ENCODE data around the gene DPH2. TPM values are rescaled to one million over a fixed set of nuclear protein-coding genes. Genes with fewer than 3 reads are reported as not detected.

Gene DPH2
- total RNA-seq, 2 experiments from 2014 or later: 28.6 to 42.1 TPM

GRCh38 chr1:43957407-43958040 lies 12.3 kb upstream of the DPH2 start:
- peaks cover 4% of the 10 kb centered on the region for H4K20me1 ChIP-seq (ENCODE audit: insufficient read depth, low read length)
- no peaks in the 10 kb centered on the region for H3K9me2 ChIP-seq (ENCODE audit: insufficient read depth, low read length)
- no peaks in the 10 kb centered on the region for H3K4me1 ChIP-seq (ENCODE audit: insufficient read depth, low read length, poor library complexity, severe bottlenecking)
- DNase-seq (ENCODE audit: low spot score): no peak
- H3K9me3 ChIP-seq (ENCODE audit: low read length): no peaks in the 10 kb centered on the region
- H3K27ac ChIP-seq (ENCODE audit: low read depth, low read length, poor library complexity, severe bottlenecking): no peak overlapping the region
- no peak overlapping the region for H2AFZ ChIP-seq (ENCODE audit: low read length)
- peaks cover 29% of the 10 kb centered on the region; the same call in 1 of the 2 replicates for H3K36me3 ChIP-seq (ENCODE audit: insufficient read depth, low read length)
- TF ChIP-seq EZH2phosphoT487 (IDR thresholded peaks at IDR 0.05; ENCODE audit: borderline replicate concordance, low read depth, low read length): no peak
- TF ChIP-seq CTCF (conservative IDR thresholded peaks at IDR 0.05; ENCODE audit: low read length): no peak
- ChIA-PET CTCF (ENCODE audit: unreplicated experiment) (interaction anchor here (1.2 kb wide), 1 partner anchor 22 kb away, joined by 3 read pairs; no protein-coding TSS in a partner anchor), POLR2A (no interaction called here)
- BruUV-seq (replicated peaks): no TSS peak
- intact Hi-C loops (cut with micrococcal nuclease; ENCODE audit: unreplicated experiment): no loop called here
- H3K4me3 ChIP-seq (ENCODE audit: low read depth, low read length, poor library complexity, severe bottlenecking): no peak overlapping the region
- no peaks in the 10 kb centered on the region for H3K79me2 ChIP-seq (ENCODE audit: insufficient read depth, low read depth, low read length)
- H3K4me2 ChIP-seq (ENCODE audit: low read length): no peak overlapping the region

- Histone ChIP-seq H2AFZ (ENCODE audit: low read length) (no peak overlapping the region), H3K4me3 (ENCODE audit: low read depth, low read length, poor library complexity, severe bottlenecking) (no peak overlapping the region), H3K9me3 (ENCODE audit: low read length) (no peaks in the 10 kb centered on the region), H3K4me1 (ENCODE audit: insufficient read depth, low read length, poor library complexity, severe bottlenecking) (no peaks in the 10 kb centered on the region), H3K79me2 (ENCODE audit: insufficient read depth, low read depth, low read length) (no peaks in the 10 kb centered on the region), H3K27ac (ENCODE audit: low read depth, low read length, poor library complexity, severe bottlenecking) (no peak overlapping the region), H3K36me3 (ENCODE audit: insufficient read depth, low read length) (peaks cover 29% of the 10 kb centered on the region; the same call in 1 of the 2 replicates), H3K9me2 (ENCODE audit: insufficient read depth, low read length) (no peaks in the 10 kb centered on the region), H4K20me1 (ENCODE audit: insufficient read depth, low read length) (peaks cover 4% of the 10 kb centered on the region), H3K4me2 (ENCODE audit: low read length) (no peak overlapping the region)
- POLR2A ChIA-PET: interaction anchor here (1.1 kb wide), 1 partner anchor 11 kb away, joined by 3 read pairs; no protein-coding TSS in a partner anchor
- TF ChIP-seq EZH2phosphoT487 (IDR thresholded peaks at IDR 0.05; ENCODE audit: borderline replicate concordance, low read depth, low read length) (no peak), CTCF (conservative IDR thresholded peaks at IDR 0.05; ENCODE audit: low read length) (no peak)
- intact Hi-C loops (cut with micrococcal nuclease; ENCODE audit: unreplicated experiment): no loop called here
- no TSS peak for BruUV-seq (replicated peaks)
- CTCF ChIA-PET (ENCODE audit: unreplicated experiment): interaction anchor here (0.6 to 1.2 kb wide), 2 partner anchors 23 to 62 kb away, joined by 3 read pairs; no protein-coding TSS in a partner anchor
- DNase-seq (ENCODE audit: low spot score): no peak
These were observed 11.2 kb upstream of the DPH2 start for GRCh38 chr1:43958351-43959255.

Measured in OCI-LY7 (cell line).